ENCODE data around the gene LITAF. TPM values are rescaled to one million over a fixed set of nuclear protein-coding genes. Genes with fewer than 3 reads are reported as not detected.
A peak's percentile ranks its signal among the peaks of the same experiment; 100 is the strongest.
"Not testable (repeated sequence)": the region's sequence is repeated elsewhere in the genome, so short reads cannot be mapped to it uniquely, and the experiment has no call there.

Gene LITAF
- total RNA-seq, 1 donor from 2014 or later = 124 TPM

DNA sequence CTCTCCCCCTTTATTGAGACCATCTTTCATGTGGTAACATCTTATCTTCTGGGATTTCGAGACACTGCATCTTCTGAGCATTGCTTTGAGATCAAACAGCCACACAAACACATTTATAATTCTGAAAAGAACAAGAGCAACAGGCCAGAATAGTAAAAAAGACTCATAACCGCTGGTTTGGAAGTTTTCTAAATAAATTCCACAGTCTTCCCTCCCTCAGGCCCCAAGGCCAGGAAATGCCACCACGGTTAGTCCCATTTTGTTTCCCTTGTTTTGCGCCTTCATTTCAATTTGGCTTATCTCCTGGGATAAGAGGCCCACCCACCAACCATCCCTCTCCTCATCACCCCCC, 25.3 kb downstream of the LITAF start:
- POLR2A ChIA-PET = no interaction called here
- Mint-ChIP-seq H3K27ac (peak overlapping the region; percentile 54), H3K9me3 (no peaks in the 10 kb centered on the region), H3K36me3 (ENCODE audit: low read depth) (peaks cover 53% of the 10 kb centered on the region), H3K4me1 (peaks cover 41% of the 10 kb centered on the region), H3K27me3 (no peaks in the 10 kb centered on the region), H3K4me3 (no peak overlapping the region)
- CTCF ChIA-PET = no interaction called here
- intact Hi-C loops (cut with micrococcal nuclease) = no loop called here
- ATAC-seq (ENCODE audit: low read depth) = no peak
- DNase-seq = no peak
- TF ChIP-seq, protein P1, sequence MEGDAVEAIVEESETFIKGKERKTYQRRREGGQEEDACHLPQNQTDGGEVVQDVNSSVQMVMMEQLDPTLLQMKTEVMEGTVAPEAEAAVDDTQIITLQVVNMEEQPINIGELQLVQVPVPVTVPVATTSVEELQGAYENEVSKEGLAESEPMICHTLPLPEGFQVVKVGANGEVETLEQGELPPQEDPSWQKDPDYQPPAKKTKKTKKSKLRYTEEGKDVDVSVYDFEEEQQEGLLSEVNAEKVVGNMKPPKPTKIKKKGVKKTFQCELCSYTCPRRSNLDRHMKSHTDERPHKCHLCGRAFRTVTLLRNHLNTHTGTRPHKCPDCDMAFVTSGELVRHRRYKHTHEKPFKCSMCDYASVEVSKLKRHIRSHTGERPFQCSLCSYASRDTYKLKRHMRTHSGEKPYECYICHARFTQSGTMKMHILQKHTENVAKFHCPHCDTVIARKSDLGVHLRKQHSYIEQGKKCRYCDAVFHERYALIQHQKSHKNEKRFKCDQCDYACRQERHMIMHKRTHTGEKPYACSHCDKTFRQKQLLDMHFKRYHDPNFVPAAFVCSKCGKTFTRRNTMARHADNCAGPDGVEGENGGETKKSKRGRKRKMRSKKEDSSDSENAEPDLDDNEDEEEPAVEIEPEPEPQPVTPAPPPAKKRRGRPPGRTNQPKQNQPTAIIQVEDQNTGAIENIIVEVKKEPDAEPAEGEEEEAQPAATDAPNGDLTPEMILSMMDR (IDR thresholded peaks at IDR 0.05) = no peak

DNA sequence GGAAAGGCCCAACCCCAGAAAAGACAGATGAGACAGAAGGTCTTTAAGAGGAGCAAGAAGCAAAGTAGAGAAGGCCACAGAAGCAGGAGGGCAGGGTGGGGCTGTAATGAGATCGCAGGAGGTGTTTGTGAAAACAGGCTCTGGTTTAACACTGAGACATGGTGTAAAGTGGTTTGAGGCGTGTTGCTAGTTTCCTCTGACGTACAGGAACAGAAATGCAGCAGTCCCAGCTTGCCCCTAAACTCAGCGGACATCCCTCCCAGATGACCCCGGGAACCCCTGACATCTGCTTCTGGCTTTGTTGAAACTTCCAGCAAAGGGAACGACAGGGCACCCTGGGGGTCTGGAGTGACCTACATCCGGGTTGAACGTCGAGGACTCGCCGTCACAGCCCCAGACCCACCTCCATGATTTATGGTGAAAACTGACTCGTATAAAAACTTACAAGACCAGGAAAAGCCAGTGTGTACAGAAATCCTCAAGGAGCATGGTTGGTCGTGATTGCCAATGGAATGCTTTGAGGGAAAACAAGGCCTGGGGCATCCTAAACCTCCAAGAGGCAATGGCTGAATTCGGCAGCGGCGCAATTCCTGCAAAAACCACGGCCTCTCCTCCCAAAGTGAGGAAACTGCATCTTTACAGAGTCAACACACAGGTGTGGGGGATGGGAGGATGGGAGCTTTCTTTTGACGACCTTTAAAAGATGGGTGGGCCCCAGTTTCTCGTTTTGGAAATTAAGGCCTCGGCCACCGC, 25.8 kb downstream of the LITAF start:
- intact Hi-C loops (cut with micrococcal nuclease) = no loop called here
- Mint-ChIP-seq H3K36me3 (ENCODE audit: low read depth) (peaks cover 53% of the 10 kb centered on the region), H3K27ac (peak overlapping the region; percentile 54), H3K9me3 (peaks cover 4% of the 10 kb centered on the region), H3K4me1 (peaks cover 36% of the 10 kb centered on the region), H3K27me3 (no peaks in the 10 kb centered on the region), H3K4me3 (no peak overlapping the region)
- ATAC-seq (ENCODE audit: low read depth) = peak; percentile 31
- ChIA-PET CTCF (no interaction called here), POLR2A (no interaction called here)
- DNase-seq = no peak
- TF ChIP-seq, protein P1 (IDR thresholded peaks at IDR 0.05) = no peak

DNA sequence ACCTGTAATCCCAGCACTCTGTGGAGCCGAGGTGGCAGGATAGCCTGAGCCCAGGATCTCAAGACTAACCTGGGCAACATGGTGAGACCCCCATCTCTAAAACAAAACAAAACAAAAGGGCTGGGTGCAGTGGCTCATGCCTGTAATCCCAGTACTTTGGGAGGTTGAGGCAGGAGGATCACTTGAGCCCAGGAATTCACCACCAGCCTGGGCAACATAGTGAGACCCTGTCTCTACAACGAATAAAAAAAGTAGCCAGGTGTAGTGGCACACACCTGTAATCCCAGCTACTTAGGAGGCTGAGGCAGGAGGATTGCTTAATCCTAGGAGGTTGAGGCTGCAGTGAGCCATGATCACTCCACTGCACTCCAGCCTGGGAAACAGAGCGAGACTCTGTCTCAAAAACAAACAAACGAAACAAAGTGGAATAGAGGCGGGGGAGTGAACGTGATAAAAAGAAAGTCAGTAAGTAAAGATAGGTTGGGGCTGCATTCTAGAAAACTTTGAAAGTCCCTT, 28.4 kb downstream of the LITAF start:
- H3K9me3 Mint-ChIP-seq = not testable (repeated sequence)

DNA sequence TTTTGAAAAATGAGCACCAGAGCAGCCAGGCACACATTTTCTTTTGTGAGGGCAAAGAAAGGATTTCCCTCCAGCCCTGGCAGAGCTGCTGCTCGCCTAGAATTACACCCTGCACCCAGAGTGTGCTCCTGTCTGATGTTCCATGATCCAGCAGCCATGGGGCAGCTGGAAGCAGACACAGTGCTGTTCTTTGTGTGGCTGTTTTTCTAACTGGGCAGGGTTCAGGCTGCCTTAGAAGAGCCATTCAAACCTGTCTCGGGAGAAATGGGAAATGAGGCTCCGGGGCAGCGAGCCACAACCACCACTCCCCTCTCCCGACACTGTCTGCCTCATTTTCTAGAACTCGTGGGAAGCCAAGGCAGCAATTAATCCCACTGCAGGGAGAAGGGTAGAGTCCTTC, 28.9 kb downstream of the LITAF start:
- TF ChIP-seq, protein P1 (IDR thresholded peaks at IDR 0.05) = no peak
- H3K27me3 Mint-ChIP-seq = no peaks in the 10 kb centered on the region
- no peak overlapping the region for H3K27ac Mint-ChIP-seq
- H3K36me3 Mint-ChIP-seq (ENCODE audit: low read depth) = peaks cover 68% of the 10 kb centered on the region
- DNase-seq (no peak), ATAC-seq (ENCODE audit: low read depth) (no peak)
- H3K4me3 Mint-ChIP-seq = no peak overlapping the region
- intact Hi-C loops (cut with micrococcal nuclease) = no loop called here
- CTCF ChIA-PET = no interaction called here
- peaks cover 27% of the 10 kb centered on the region for H3K4me1 Mint-ChIP-seq
- POLR2A ChIA-PET = interaction anchor here (0.6 kb wide), 1 partner anchor 158 kb away, joined by 5 read pairs; no protein-coding TSS in a partner anchor
- H3K9me3 Mint-ChIP-seq = peaks cover 4% of the 10 kb centered on the region

More for the DNA sequence above, 28.4 kb downstream of the LITAF start:
- Mint-ChIP-seq H3K4me1 (peaks cover 30% of the 10 kb centered on the region), H3K36me3 (ENCODE audit: low read depth) (peaks cover 64% of the 10 kb centered on the region)
- DNase-seq; H3K27me3 Mint-ChIP-seq; H3K27ac Mint-ChIP-seq; ATAC-seq (ENCODE audit: low read depth); H3K4me3 Mint-ChIP-seq; CTCF ChIA-PET; intact Hi-C loops (cut with micrococcal nuclease); POLR2A ChIA-PET: not testable (repeated sequence)

DNA sequence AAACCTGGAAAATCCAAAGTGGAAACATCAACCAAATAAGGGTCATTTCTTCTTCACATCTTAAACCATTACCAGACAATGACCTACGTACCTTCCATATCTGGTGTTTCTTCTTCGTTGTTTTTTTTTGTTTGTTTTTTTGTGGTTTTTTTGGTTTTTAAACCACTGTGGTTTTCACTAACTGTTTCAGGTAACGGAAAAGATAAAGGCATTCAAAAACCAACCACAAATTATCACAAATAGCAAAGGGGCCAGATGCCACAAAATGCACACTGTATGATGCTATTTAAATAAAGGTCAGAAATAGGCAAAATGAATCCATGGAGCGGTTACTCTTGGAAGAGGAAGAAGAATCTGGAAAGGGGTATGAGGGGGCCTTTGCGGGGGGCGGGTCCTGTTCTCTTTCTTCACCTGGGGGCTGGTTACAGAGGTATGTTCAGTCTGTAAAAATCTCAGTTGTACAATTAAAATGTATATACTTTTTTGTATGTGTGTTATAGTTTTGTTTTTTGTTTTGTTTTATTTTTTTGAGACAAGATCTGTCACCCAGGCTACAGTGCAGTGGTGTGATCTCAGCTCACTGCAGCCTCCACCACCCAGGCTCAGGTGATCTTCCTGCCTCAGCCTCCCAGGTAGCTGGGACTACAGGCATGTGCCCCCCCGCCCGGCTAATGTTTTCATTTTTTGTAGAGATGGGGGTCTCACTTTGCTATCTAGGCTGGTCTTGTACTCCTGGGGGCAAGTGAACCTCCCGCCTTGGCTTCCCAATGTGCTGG, 29.6 kb downstream of the LITAF start:
- intact Hi-C loops (cut with micrococcal nuclease) = no loop called here
- CTCF ChIA-PET = no interaction called here
- H3K36me3 Mint-ChIP-seq (ENCODE audit: low read depth) = peaks cover 70% of the 10 kb centered on the region
- no peak for DNase-seq
- peaks cover 29% of the 10 kb centered on the region for H3K4me1 Mint-ChIP-seq
- peaks cover 4% of the 10 kb centered on the region for H3K9me3 Mint-ChIP-seq
- peak overlapping the region; percentile 68 for H3K27ac Mint-ChIP-seq
- TF ChIP-seq, protein P1 (IDR thresholded peaks at IDR 0.05) = no peak
- no peak overlapping the region for H3K4me3 Mint-ChIP-seq
- no peaks in the 10 kb centered on the region for H3K27me3 Mint-ChIP-seq
- ATAC-seq (ENCODE audit: low read depth) = no peak
- POLR2A ChIA-PET = interaction anchor here (0.6 kb wide), 1 partner anchor 158 kb away, joined by 5 read pairs; no protein-coding TSS in a partner anchor

Data from activated B cell treated with CpG ODN at 0.5 μM for 24 hours (primary cell).